HG02970 (cell line): ENCODE results near the gene TLE1.
"Not testable (repeated sequence)": the region's sequence is repeated elsewhere in the genome, so short reads cannot be mapped to it uniquely, and the experiment has no call there.

Experiments
- ATAC-seq: cut with Tn5 transposase; IDR thresholded peaks from one replicate; pipeline ENCODE4 v1.9.1; 2021; ENCODE audit warnings: mild to moderate bottlenecking, moderate library complexity, moderate number of reproducible peaks; ENCODE audit not compliant: unreplicated experiment, low FRiP score

The TLE1 gene

DNA sequence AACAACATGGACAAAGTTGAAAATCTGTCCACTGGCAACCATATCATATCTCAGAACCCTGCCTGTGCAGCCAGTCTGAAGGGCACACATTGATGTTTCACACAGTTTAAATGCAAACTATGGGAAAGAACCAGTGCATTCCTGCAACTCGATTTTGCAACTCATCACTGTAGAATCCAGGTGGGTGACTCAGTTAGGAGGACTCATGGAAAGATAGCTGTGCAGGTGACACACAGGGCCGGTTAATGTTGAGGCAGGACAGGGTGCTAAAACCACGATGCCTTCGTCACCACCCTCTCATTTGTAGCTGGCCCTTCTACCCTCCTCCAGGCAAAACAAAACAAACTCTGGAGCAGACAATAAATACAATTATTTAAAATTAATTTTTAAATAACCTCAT, 62.8 kb downstream of the TLE1 start:
- ATAC-seq = no peak

DNA sequence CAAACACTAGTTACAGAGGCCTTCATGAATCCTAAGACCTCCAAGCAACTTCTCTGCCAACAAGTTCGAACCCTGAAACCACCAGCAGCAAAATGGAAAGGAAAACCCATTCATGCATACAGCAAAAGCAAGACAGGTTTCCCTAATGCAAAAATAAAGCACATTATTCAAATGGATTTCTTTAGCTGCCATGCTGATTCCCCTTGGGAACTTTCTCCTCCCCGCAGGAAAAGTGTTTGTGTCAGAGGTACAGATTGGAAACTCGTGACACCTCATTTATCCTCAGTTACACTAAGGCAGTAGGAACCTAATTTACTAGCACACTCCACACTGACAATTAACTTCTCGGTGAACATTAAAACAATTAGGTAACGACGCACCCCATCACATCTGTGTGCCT, 63.4 kb downstream of the TLE1 start:
- no peak for ATAC-seq

DNA sequence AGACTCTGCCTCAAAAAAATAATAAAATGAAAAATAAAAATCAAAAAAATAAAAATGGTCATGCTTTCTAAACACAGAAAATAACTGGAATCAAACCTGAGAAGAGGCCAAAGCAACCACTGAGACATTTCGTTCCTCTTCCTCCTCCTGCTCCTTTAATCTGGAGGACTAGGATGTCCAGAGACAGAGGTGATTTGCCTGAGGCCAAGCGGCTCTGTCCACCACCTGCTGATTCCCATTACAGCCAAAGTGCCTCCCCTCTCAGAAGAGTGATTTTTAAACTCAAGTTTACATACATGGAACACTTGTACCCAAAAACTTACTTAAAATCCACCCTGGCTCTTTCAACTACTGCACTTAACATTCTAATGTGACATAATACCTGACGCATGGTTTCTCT, 65.6 kb downstream of the TLE1 start:
- ATAC-seq = no peak

DNA sequence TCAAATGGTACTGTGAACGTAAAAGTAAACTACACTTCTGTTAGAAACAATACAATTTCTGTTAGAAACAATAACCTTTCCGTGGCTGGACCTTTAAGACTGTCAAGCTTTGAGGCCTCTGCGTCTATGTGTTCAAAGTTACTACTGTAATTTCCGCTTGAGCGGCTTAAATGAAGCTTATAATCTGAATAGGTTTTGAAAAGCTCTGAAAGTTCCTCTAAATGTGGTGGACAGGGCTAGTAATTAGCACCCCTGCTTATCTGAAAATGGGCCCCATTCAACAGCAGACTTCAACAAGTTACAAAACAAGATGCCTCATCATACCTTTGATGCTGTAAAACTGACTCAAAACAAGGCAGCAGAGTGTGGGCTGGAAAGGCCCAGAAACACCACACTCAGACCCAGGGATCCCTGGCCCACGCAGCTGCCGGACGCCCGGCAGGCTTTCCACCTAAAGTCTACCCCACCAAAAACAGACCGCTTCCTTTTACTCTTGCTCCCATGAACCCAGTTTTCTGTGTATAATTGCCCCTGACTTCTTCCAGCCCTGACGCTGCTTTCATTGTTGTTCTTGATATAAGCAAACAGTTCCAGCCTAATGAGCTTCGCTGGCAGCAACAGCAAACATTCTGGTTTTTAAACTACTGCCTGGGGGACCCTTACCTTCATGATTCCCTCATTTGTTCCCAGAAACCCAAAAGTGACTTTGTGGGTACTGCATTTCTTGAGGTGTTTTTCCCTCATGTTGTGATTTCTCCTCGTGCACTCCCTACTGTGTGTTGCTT, 66.7 kb downstream of the TLE1 start:
- ATAC-seq = no peak

DNA sequence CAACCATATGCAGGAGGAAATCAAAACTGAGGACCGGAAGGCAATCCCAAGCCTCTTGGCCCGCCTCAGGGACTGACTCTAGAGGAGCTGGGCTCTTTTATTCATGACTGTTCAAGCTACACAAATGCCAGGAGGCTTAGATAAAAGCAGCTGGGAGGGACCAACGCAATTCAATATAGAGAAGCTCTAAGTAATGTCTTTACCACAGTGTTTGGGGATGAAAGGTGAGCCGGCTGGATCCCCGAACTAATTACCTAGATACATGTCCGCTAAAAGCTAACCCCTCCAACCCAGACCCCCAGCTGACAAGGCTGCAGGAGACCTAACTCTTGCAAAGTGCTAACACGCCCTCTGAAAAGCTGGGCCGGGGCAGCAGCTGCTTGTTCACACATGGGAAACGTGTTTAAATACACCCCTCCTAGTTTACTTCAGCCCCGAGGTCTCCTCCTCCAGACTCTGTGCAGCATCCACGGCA, 67.5 kb downstream of the TLE1 start:
- no peak for ATAC-seq

DNA sequence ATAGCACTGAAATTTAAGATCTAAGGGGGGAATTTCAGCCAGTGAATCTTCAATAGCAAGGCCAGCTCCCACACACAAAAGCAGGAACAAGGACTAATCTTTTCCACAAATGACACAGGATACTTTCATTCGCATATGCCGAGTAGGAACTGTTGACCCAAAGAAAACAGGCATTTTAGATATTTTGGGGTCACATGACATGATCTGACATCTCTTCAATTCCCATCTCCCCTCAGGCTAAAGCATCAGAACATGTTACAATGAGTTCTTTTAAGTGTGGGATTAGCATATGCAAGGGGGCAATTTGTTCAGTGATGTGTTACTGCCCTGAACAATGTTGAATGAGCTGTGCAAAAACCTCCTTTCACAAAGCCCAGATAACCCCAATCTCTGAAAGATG, 68.2 kb downstream of the TLE1 start:
- ATAC-seq = no peak

DNA sequence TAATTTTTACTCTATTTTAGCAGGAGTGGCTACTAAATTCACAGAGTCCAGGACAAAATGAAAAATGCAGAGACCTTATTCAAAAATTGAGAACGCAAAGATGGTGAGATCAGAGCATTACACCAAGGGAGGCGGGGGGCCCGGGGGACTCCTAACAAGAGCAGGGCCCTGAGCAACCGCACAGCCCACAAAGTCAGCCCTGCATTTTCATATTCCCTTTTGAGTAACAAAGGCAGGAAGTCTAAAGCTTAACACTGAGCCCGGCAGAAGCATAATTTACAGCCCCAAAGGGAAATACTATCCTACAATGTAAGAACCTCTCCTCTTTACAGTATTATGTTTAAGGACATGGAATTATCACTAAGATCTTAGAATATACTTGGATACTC, 69.4 kb downstream of the TLE1 start:
- no peak for ATAC-seq

DNA sequence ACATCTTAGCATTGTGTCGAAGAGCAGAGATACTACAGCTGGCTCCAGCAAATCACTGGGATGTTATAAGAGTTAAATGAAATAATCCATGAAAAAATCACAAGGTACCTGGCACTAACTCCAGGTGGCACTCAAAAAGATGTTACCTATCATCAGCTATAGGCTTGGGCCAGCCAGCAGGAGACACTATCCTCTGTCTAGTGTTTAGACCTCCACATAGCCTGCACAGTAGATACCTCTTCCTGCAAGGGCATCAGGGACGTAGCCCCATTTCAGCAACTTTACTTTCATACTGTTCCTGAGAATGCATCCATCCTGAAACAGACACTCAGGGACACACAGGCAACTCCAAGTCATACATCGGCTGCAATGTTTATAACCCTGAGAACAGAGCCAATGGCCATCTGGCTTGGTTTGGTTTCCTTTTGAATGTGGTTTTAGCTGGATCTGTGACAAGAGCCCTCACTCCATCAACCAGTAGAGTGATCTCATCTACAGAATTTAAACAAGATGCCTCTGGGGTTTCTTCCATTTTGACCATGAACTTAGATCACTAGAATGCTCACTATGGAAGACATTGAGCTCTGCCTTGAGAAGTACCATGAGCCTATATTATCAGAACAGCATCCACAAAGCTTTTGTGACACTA, 69.9 kb downstream of the TLE1 start:
- no peak for ATAC-seq

DNA sequence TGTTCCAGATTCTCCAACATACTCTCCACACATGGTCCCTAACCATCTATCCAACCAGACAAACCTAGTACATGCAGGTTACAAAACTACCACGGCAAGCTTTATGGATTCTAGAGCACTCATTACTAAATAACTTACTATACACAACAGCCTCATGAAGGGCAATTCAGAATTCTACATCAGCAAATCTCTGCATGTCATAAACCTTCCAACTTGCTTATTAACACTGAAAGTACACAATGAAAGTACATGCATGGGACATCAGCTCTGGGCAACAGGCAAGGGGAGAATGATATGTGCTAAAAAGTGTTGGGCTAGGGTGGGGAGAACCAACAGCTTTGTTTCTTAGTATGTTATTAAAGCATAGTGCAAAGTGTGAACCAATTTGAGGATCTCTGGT, 70.4 kb downstream of the TLE1 start:
- ATAC-seq = no peak

DNA sequence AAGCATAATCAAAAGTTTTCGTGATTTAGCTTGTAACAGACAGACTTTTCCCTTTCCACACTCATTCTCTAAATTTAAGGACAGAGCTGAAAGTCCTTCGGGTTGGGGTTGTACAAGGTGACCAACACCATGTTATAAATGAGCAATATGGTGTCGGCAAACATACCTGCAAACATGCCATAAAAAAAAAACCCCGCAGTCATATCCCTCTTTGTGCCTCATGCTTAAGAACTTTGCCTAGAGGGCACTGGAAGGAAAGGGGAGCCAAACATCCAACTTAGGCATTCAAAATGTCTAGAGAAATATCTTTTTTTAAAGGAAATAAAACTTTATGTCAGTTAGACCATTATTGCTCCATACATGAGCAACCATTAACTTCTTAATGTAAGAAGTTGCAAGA, 73.2 kb downstream of the TLE1 start:
- no peak for ATAC-seq

DNA sequence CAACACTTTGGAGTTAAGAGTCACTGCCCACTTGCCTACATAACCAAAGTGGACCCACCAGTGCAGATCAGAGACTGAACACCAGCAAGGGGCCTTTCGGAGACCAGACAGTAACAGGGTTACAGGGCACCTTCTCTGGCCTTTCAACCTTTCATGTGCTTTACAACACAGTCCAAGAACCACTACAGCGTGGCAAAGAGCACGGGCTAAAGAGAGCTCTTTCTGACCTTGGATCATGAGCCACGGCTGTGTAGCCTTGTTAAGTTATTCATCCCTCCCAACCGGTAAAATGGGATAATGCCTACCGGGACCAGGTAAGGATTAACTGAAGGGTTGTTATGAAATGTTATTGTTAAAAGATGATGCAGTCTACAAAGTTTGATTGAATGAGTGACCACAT, 75.0 kb downstream of the TLE1 start:
- ATAC-seq = no peak

DNA sequence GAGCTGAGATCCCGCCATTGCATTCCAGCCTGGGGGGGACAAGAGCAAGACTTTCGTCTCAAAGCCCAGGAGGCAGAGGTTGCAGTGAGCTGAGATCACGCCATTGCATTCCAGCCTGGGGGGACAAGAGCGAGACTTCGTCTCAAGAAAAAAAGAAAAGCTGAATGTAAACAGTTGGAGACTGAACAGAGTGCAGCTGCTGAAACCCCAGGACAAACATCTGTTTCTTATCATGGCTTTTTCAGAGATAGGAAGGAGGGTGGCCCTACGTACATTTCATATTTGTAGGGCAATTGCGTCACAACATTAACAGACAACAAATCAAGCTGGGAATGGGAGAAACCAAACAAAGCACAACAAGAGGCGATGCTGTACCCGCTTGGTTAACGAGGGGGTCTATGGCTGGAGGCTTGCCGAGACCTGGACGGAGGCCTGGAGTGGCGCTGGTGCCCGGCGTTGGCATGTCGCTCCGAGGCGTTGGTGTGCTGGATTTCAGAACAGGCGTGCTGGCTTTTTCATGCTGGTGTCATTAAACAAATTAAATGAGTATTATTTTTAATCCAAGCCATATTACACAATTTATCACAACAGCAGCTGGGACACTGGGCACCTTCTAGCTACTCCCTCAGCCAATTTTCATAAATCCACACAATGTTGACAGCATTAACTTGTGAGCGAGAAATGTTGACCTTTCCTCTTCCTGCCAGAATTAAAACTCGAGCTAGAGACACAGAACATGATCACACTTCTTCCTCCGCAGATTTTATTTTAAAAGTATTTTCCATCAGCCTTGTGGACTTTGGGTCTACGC, 76.1 kb downstream of the TLE1 start:
- ATAC-seq = no peak

DNA sequence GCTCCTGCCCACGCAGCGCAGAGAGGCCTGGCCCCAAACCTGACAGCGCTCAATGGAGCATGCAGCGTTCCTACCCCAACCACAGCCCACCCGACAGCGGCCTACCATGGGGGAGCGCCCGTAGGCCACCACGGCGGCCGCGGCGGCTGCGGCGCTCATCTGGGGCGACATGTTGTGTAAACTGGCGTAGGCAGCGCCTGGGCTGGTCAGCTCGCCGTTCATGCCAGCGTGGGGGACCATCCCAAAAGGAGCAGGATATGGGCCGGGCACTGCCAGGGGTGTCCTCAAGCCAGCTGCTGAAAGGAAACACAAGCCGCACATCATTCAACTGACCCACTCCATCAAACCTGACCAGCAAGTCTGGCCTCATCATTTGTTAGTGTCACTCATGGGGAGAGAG, 77.7 kb downstream of the TLE1 start:
- ATAC-seq = no peak

DNA sequence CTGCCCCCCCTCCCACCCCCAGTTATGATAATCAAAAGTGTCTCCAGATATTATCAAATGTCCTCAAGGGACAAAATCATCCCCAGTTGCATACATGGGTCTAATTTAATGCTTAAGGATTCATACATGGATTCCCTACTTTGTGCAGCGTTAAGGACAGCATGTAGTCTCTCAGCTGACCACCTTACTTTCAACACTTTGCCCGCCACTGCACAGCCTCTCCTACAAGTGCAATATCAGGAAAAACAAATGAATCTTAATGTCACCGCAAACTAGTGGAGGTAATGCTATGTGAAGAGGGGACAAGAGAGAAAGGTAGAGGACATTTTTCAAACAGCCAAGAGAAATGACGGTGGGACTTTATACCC, 78.6 kb downstream of the TLE1 start:
- no peak for ATAC-seq

DNA sequence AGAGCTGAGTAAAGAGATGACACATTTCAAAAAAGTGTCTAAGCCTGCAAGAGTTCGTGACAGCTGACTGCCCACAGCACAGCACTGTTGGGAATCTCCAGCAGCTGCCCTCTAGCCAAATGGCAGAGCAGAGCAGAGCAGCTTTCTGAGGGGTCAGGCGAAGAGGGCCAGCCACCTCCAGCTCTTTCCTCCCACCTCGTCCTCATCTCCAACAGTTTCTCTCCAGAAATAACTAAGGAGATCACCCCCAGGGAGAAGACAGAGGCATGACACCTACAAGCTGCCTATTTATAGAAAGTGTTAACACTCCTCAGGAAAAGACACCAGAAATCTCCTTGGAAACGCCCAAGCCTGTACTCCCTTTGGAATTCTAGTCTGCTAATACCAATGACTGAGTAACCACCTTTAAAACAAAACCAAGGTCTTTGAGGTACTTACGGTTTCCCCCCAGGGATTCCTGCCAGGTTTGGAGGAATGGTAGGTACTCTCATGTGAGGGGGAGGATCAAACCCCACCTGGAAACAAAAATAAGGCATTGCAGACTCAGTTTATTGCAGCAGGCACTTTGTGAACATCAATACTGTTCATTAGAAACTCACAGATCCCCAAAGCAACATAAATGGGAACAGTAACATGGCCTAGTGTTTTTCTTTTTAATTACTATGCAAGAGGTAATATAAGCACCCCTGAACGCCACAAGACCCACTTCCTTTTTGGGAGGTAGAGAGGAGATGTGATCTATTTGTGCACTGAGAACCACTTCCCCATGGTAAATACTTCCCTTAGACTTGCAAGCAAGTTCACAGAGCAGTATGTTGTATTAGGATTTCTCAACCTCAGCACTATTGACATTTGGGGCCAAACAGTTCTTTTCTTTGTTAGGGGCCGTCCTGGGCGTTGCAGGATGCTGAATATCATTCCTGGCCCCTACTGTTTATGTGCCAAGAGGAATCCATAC, 79.3 kb downstream of the TLE1 start:
- ATAC-seq = no peak

DNA sequence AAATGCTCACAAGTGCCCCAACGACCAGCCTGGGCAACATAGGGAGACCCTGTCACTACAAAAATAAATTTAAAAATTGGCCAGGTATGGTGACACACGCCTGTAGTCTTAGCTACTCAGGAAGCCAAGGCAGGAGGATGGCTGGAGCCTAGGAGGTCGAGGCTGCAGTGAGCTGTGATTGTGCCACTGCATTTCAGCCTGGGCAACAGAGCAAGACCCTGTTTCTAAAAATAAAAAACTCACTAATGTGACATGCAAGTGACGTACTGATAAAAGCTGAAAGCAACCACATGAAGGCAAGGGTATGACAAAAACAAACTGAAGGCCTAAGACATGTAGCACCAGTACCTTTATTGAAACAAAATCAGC, 81.1 kb downstream of the TLE1 start:
- ATAC-seq = no peak

DNA sequence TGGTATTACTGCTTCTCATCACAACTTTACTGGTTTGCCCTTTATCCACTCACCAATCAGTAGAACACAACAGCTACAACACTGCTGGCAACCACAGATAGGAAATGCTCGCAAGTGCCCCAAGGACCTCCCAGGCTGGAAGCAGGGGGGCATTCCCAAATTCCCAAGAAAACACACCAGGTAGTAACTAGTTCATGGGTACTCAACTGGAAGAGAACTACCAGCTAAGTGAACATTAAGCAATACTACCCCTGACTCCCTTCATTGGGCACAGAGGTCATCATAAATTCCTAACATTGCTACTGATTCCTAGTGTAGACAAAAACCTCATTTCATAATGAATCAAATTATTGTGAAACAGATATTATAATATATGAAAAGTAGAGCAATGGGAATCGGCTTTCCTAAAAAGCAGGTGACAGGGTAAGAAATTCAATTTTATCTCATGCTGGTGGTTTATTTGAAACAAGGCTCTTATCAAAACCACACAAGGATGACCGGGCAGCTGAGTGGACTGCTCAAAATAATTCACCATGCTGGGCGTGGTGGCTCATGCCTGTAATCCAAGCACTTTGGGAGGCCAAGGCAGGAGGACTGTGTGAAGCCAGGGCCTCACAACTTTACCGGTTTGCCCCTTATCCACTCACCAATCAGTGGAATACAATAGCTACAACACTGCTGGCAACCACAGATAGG, 81.6 kb downstream of the TLE1 start:
- ATAC-seq = no peak

DNA sequence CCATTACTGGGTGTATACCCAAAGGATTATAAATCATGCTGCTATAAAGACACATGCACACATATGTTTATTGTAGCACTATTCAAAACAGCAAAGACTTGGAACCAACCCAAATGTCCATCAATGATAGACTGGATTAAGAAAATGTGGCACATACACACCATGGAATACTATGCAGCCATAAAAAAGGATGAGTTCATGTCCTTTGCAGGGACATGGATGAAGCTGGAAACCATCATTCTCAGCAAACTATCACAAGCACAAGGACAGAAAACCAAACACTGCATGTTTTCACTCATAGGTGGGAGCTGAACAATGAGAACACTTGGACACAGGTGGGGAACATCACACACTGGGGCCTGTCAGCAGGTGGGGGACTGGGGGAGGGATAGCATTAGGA, 83.1 kb downstream of the TLE1 start:
- ATAC-seq = not testable (repeated sequence)

DNA sequence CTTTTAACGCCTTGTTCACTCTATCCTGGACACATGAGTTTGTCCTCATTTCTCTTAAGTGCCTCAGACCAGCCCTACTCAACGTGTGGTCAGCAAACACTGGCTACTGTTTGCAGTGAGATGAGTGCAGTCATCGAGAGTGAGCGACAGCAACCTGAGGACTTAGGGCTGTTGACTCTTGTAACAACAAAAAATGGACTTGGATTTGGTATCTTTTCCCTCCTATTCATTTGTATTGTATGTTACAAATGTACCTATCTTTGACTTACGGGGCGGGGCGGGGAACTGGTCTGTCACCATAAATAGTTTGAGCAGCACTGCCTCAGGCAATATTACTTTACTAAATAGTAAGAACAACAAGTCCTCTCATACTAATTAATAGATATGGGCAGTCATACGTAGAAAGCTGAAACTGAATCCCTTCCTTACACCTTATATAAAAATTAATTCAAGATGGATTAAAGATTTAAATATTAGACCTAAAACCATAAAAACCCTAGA, 84.1 kb downstream of the TLE1 start:
- no peak for ATAC-seq
